ENCODE measurements around the gene NOTCH2NLA.
"Not testable (repeated sequence)": the region's sequence is repeated elsewhere in the genome, so short reads cannot be mapped to it uniquely, and the experiment has no call there.

Gene NOTCH2NLA

GRCh38 chr1:146167273-146167672 is 61.5 kb downstream of the NOTCH2NLA start:
- not testable (repeated sequence) for DNase-seq

GRCh38 chr1:146144465-146144864 is 84.4 kb downstream of the NOTCH2NLA start, which contains the start of gene NBPF10:
Gene NBPF10, minus strand, starts transcription at chr1:146144804. Its CDS starts 35 bp downstream, at chr1:146144769.
- DNase-seq, result not testable (repeated sequence)

Data from NCI-H1436 (cell line).